ENCODE data around the gene FBXO2. TPM values are rescaled to one million over a fixed set of nuclear protein-coding genes. Genes with fewer than 3 reads are reported as not detected.

Gene FBXO2
- total RNA-seq, 1 donor from 2014 or later, result 1.5 TPM

Other genes starting within 250 kb of the FBXO2 start
- gene DISP3, start 175.3 kb downstream of the FBXO2 start, total RNA-seq, result 0.31 TPM
- gene FBXO44, start 448 bp upstream of the FBXO2 start, total RNA-seq, result 5.8 TPM
- gene FBXO6, start 9.8 kb upstream of the FBXO2 start, total RNA-seq, result 4.4 TPM
- 33.5 TPM for gene MAD2L2, start 26.7 kb upstream of the FBXO2 start, total RNA-seq
- gene DRAXIN, start 37.3 kb upstream of the FBXO2 start, total RNA-seq, result 0.31 TPM
- 24.0 TPM for gene AGTRAP, start 81.7 kb upstream of the FBXO2 start, total RNA-seq
- gene C1orf167, start 107.8 kb upstream of the FBXO2 start, total RNA-seq, result 1.3 TPM
- 54.4 TPM for gene MTHFR, start 151.5 kb upstream of the FBXO2 start, total RNA-seq
- gene CLCN6, start 151.8 kb upstream of the FBXO2 start, total RNA-seq, result 16.3 TPM
- 0.51 TPM for gene NPPA, start 193.4 kb upstream of the FBXO2 start, total RNA-seq
- not detected for gene NPPB, start 204.5 kb upstream of the FBXO2 start, total RNA-seq

All from tongue (tissue), 1 donor.